HG03066 (cell line): ENCODE data around the gene RTKN.
"Not testable (repeated sequence)": the region's sequence is repeated elsewhere in the genome, so short reads cannot be mapped to it uniquely, and the experiment has no call there.

ENCODE experiments used
- ATAC-seq: cut with Tn5 transposase; IDR thresholded peaks from one replicate; pipeline ENCODE4 v1.9.1; 2021; ENCODE audit warnings: low read depth; ENCODE audit not compliant: unreplicated experiment

The RTKN gene

GRCh38 chr2:74462054-74462785 is 20.5 kb upstream of the RTKN start:
- no peak for ATAC-seq

GRCh38 chr2:74461187-74462053 is 19.7 kb upstream of the RTKN start:
- ATAC-seq, result no peak

GRCh38 chr2:74460187-74460586 is 18.4 kb upstream of the RTKN start:
- ATAC-seq, result not testable (repeated sequence)

GRCh38 chr2:74459503-74460118 is 17.9 kb upstream of the RTKN start:
- ATAC-seq, result not testable (repeated sequence)

- ATAC-seq, result no peak
These were observed 17.2 kb upstream of the RTKN start for GRCh38 chr2:74458938-74459363.

- peak; percentile 84 for ATAC-seq
These were observed 16.6 kb upstream of the RTKN start, which contains the start of gene WBP1 for GRCh38 chr2:74458132-74458937. WBP1 (plus strand) TSS chr2:74458438; CDS start chr2:74458603, 165 bp downstream.

GRCh38 chr2:74457549-74458131 is 15.9 kb upstream of the RTKN start:
- peak; percentile 40 for ATAC-seq

- no peak for ATAC-seq
These were observed 15.4 kb upstream of the RTKN start for GRCh38 chr2:74457129-74457548.

- ATAC-seq, result peak; percentile 37
These were observed 13.1 kb upstream of the RTKN start, which contains the start of gene INO80B for GRCh38 chr2:74454654-74455511. INO80B (plus strand) TSS chr2:74455087; CDS start chr2:74455117, 30 bp downstream.

GRCh38 chr2:74450570-74451190 is 8.9 kb upstream of the RTKN start:
- ATAC-seq, result no peak

- ATAC-seq, result no peak
These were observed 7.0 kb upstream of the RTKN start for GRCh38 chr2:74448771-74449170.

- ATAC-seq, result no peak
These were observed 5.7 kb upstream of the RTKN start for GRCh38 chr2:74447230-74447999.

GRCh38 chr2:74444498-74445318 is 3.0 kb upstream of the RTKN start:
- no peak for ATAC-seq

GRCh38 chr2:74442483-74443297 is 953 bp upstream of the RTKN start:
- ATAC-seq, result not testable (repeated sequence)

- ATAC-seq, result no peak
These were observed 507 bp downstream of the RTKN start for GRCh38 chr2:74441170-74441689.
